ENCODE measurements around the gene HMGXB4. TPM values are rescaled to one million over a fixed set of nuclear protein-coding genes. Genes with fewer than 3 reads are reported as not detected.

Gene HMGXB4
- total and polyA plus RNA-seq, 2 of the 4 experiments (the other 2 are of a cell fraction) = 11.8 to 18.5 TPM

- Histone ChIP-seq H4K5ac (ENCODE audit: low read depth, low read length) (no peak overlapping the region), H3K79me1 (ENCODE audit: low read depth in 1 of 2, low read length in 2 of 2) (no peaks in the 10 kb centered on the region), H4K8ac (ENCODE audit: low read depth in 2 of 2, low read length in 2 of 2) (peak overlapping the region; percentile 46 to 82; a peak in 2 of 4 replicates), H4K20me1 (ENCODE audit: insufficient read depth, low read length) (no peaks in the 10 kb centered on the region), H2AK5ac (ENCODE audit: low read depth, low read length) (peak overlapping the region; percentile 98), H2BK5ac (ENCODE audit: low read depth, low read length, poor library complexity, severe bottlenecking) (peak overlapping the region; percentile 65), H3K4ac (ENCODE audit: low read depth, low read length) (peak overlapping the region; percentile 90), H3K23ac (ENCODE audit: low read depth, low read length) (peak overlapping the region; percentile 33; the same call in 1 of the 2 replicates), H3K4me1 (ENCODE audit: control insufficient read depth, insufficient read depth, low read length) (peaks cover 4% of the 10 kb centered on the region), H3K9me3 (ENCODE audit: control insufficient read depth, insufficient read depth, low read length) (no peaks in the 10 kb centered on the region), H3K4me3 (ENCODE audit: insufficient read depth, low read depth, low read length) (no peak overlapping the region), H3K18ac (ENCODE audit: low read depth, low read length) (no peak overlapping the region), H3K9me1 (ENCODE audit: insufficient read depth, low read length) (peaks cover 10% of the 10 kb centered on the region), H4K91ac (ENCODE audit: insufficient read depth, low read depth, low read length) (peak overlapping the region; percentile 54; the same call in 1 of the 2 replicates), H3K9ac (ENCODE audit: low read depth, low read length) (no peak overlapping the region), H3K14ac (replicated peaks; ENCODE audit: low read depth, low read length) (peak overlapping the region; percentile 86), H2BK120ac (ENCODE audit: low read depth, low read length) (peak overlapping the region; percentile 90), H3K56ac (ENCODE audit: extremely low read depth, insufficient read depth, low read length) (no peak overlapping the region), H3K27ac (ENCODE audit: insufficient read depth, low read length) (peak overlapping the region; percentile 85), H2BK20ac (ENCODE audit: low read depth, low read length) (peak overlapping the region; percentile 75; the same call in 1 of the 2 replicates), H3K4me2 (ENCODE audit: low read depth, low read length) (no peak overlapping the region), H2AK9ac (replicated peaks; ENCODE audit: low read depth, low read length, poor library complexity) (peak overlapping the region; percentile 93), H2AFZ (replicated peaks; ENCODE audit: low read length, poor library complexity) (peak overlapping the region; percentile 91), H3K27me3 (ENCODE audit: control insufficient read depth, insufficient read depth, low read length) (no peaks in the 10 kb centered on the region), H3K36me3 (ENCODE audit: control insufficient read depth, insufficient read depth, low read length) (peaks cover 71% of the 10 kb centered on the region), H2BK15ac (ENCODE audit: low read depth, low read length) (peak overlapping the region; percentile 86; the same call in 1 of the 3 replicates)
- dilution Hi-C loops (cut with HindIII; ENCODE audit: low sequenced_read_pairs, unreplicated experiment) = no loop called here
- POLR2A ChIA-PET (ENCODE audit: unreplicated experiment) = interaction anchor here (0.6 kb wide), 1 partner anchor 31 kb away, joined by 3 read pairs; the partner anchor contains the start of gene TOM1
- in situ Hi-C loops (cut with MboI; ENCODE audit: low sequenced_read_pairs) = no loop called here
- no TSS peak for BruUV-seq (replicated peaks)
- CTCF ChIA-PET = interaction anchor here (0.7 kb wide), 1 partner anchor 64 kb away, joined by 3 read pairs; no protein-coding TSS in a partner anchor
- 8% methylated on average over 6 of the region's 16 CpGs; no CpG with 5 or more reads in 1 of the 2 experiments for WGBS, 2 experiments (ENCODE audit: extremely low coverage in 2 of 2, insufficient read length in 1 of 2)
- peak; percentile 91 for TF ChIP-seq USF2 (IDR thresholded peaks at IDR 0.05; ENCODE audit: low read depth, low read length)
- 0 out of 2 replicates have a peak, but pooled peaks have one; percentile 32 for TF ChIP-seq MAZ (IDR thresholded peaks at IDR 0.05; ENCODE audit: borderline replicate concordance, low read depth, low read length)
- TF ChIP-seq CTCF (conservative IDR thresholded peaks at IDR 0.05; ENCODE audit: low read depth, low read length) = no peak
- peak; percentile 100 for TF ChIP-seq BHLHE40 (IDR thresholded peaks at IDR 0.05; ENCODE audit: low read depth, low read length)
- no peak for TF ChIP-seq SMC3 (IDR thresholded peaks at IDR 0.05; ENCODE audit: low read depth, low read length)
- TF ChIP-seq POLR2A (IDR thresholded peaks at IDR 0.05; ENCODE audit: low read depth, low read length) = no peak
- TF ChIP-seq FOS (IDR thresholded peaks at IDR 0.05; ENCODE audit: low read depth, low read length) = 0 out of 2 replicates have a peak, but pooled peaks have one; percentile 27
- TF ChIP-seq MXI1 (IDR thresholded peaks at IDR 0.05; ENCODE audit: borderline replicate concordance, low read depth, low read length) = peak; percentile 95
- peak; percentile 93 for TF ChIP-seq CEBPB (IDR thresholded peaks at IDR 0.05; ENCODE audit: low read depth, low read length)
- TF ChIP-seq RCOR1 (IDR thresholded peaks at IDR 0.05; ENCODE audit: insufficient replicate concordance, low read length) = peak; percentile 34
- intact Hi-C loops (cut with micrococcal nuclease) = no loop called here
- DNase-seq (peak; percentile 86), ATAC-seq (ENCODE audit: low read depth) (peak; percentile 73)
Measured at GRCh38 chr22:35330258-35330861, 73.1 kb downstream of the HMGXB4 start.

All from IMR-90 (cell line).